ENCODE measurements around the gene ADGRL3.
"Not testable (repeated sequence)": the region's sequence is repeated elsewhere in the genome, so short reads cannot be mapped to it uniquely, and the experiment has no call there.

Gene ADGRL3

GRCh38 chr4:61350932-61351331 lies 150.8 kb downstream of the ADGRL3 start:
- peaks cover 6% of the 10 kb centered on the region for H3K4me1 ChIP-seq (ENCODE audit: insufficient read depth, low read length)
- no peak overlapping the region for H2AFZ ChIP-seq (ENCODE audit: low read depth, low read length)
- H3K9me3 ChIP-seq (ENCODE audit: low read length), result peaks cover 9% of the 10 kb centered on the region
- no peaks in the 10 kb centered on the region for H3K36me3 ChIP-seq (ENCODE audit: insufficient read depth, low read length)
- H3K27me3 ChIP-seq (ENCODE audit: insufficient read depth, low read length), result no peaks in the 10 kb centered on the region
- H3K4me3 ChIP-seq (ENCODE audit: low read length), result no peak overlapping the region

- Histone ChIP-seq H3K4me3 (ENCODE audit: low read length) (no peak overlapping the region), H3K27me3 (ENCODE audit: insufficient read depth, low read length) (no peaks in the 10 kb centered on the region), H3K9me3 (ENCODE audit: low read length) (peaks cover 3% of the 10 kb centered on the region), H3K36me3 (ENCODE audit: insufficient read depth, low read length) (no peaks in the 10 kb centered on the region), H3K4me1 (ENCODE audit: insufficient read depth, low read length) (peaks cover 6% of the 10 kb centered on the region), H2AFZ (ENCODE audit: low read depth, low read length) (no peak overlapping the region)
These were observed 156.6 kb downstream of the ADGRL3 start for GRCh38 chr4:61356696-61357095.

GRCh38 chr4:61359301-61359700 lies 159.2 kb downstream of the ADGRL3 start:
- H3K27me3 ChIP-seq (ENCODE audit: insufficient read depth, low read length), result no peaks in the 10 kb centered on the region
- H3K9me3 ChIP-seq (ENCODE audit: low read length), result no peaks in the 10 kb centered on the region
- H2AFZ ChIP-seq (ENCODE audit: low read depth, low read length), result no peak overlapping the region
- peaks cover 6% of the 10 kb centered on the region for H3K4me1 ChIP-seq (ENCODE audit: insufficient read depth, low read length)
- no peak overlapping the region for H3K4me3 ChIP-seq (ENCODE audit: low read length)
- no peaks in the 10 kb centered on the region for H3K36me3 ChIP-seq (ENCODE audit: insufficient read depth, low read length)

- not testable (repeated sequence) for H3K27me3 ChIP-seq (ENCODE audit: insufficient read depth, low read length); H3K4me3 ChIP-seq (ENCODE audit: low read length); H2AFZ ChIP-seq (ENCODE audit: low read depth, low read length); H3K36me3 ChIP-seq (ENCODE audit: insufficient read depth, low read length); H3K9me3 ChIP-seq (ENCODE audit: low read length)
- peaks cover 31% of the 10 kb centered on the region for H3K4me1 ChIP-seq (ENCODE audit: insufficient read depth, low read length)
These were observed 172.7 kb downstream of the ADGRL3 start for GRCh38 chr4:61372817-61373216.

GRCh38 chr4:61373901-61374440 lies 173.8 kb downstream of the ADGRL3 start:
- peaks cover 2% of the 10 kb centered on the region for H3K9me3 ChIP-seq (ENCODE audit: low read length)
- H3K36me3 ChIP-seq (ENCODE audit: insufficient read depth, low read length), result no peaks in the 10 kb centered on the region
- H3K4me1 ChIP-seq (ENCODE audit: insufficient read depth, low read length), result peaks cover 31% of the 10 kb centered on the region
- H3K4me3 ChIP-seq (ENCODE audit: low read length), result peak overlapping the region; percentile 15
- no peak overlapping the region for H2AFZ ChIP-seq (ENCODE audit: low read depth, low read length)
- no peaks in the 10 kb centered on the region for H3K27me3 ChIP-seq (ENCODE audit: insufficient read depth, low read length)

GRCh38 chr4:61374447-61374891 lies 174.3 kb downstream of the ADGRL3 start:
- H3K4me3 ChIP-seq (ENCODE audit: low read length), result peak overlapping the region; percentile 15
- H3K9me3 ChIP-seq (ENCODE audit: low read length), result peaks cover 2% of the 10 kb centered on the region
- H2AFZ ChIP-seq (ENCODE audit: low read depth, low read length), result no peak overlapping the region
- no peaks in the 10 kb centered on the region for H3K27me3 ChIP-seq (ENCODE audit: insufficient read depth, low read length)
- no peaks in the 10 kb centered on the region for H3K36me3 ChIP-seq (ENCODE audit: insufficient read depth, low read length)
- peaks cover 31% of the 10 kb centered on the region for H3K4me1 ChIP-seq (ENCODE audit: insufficient read depth, low read length)

GRCh38 chr4:61375301-61375700 lies 175.2 kb downstream of the ADGRL3 start:
- H3K4me1 ChIP-seq (ENCODE audit: insufficient read depth, low read length), result peaks cover 31% of the 10 kb centered on the region

GRCh38 chr4:61376301-61376700 lies 176.2 kb downstream of the ADGRL3 start:
- H3K27me3 ChIP-seq (ENCODE audit: insufficient read depth, low read length), result no peaks in the 10 kb centered on the region
- H3K9me3 ChIP-seq (ENCODE audit: low read length), result peaks cover 2% of the 10 kb centered on the region
- no peak overlapping the region for H3K4me3 ChIP-seq (ENCODE audit: low read length)
- peaks cover 34% of the 10 kb centered on the region for H3K4me1 ChIP-seq (ENCODE audit: insufficient read depth, low read length)
- no peaks in the 10 kb centered on the region for H3K36me3 ChIP-seq (ENCODE audit: insufficient read depth, low read length)
- H2AFZ ChIP-seq (ENCODE audit: low read depth, low read length), result no peak overlapping the region

More at GRCh38 chr4:61375301-61375700, 175.2 kb downstream of the ADGRL3 start:
- Histone ChIP-seq H3K36me3 (ENCODE audit: insufficient read depth, low read length) (no peaks in the 10 kb centered on the region), H3K9me3 (ENCODE audit: low read length) (peaks cover 2% of the 10 kb centered on the region), H3K27me3 (ENCODE audit: insufficient read depth, low read length) (no peaks in the 10 kb centered on the region), H2AFZ (ENCODE audit: low read depth, low read length) (no peak overlapping the region), H3K4me3 (ENCODE audit: low read length) (no peak overlapping the region)

- H3K27me3 ChIP-seq (ENCODE audit: insufficient read depth, low read length), result no peaks in the 10 kb centered on the region
- no peak overlapping the region for H3K4me3 ChIP-seq (ENCODE audit: low read length)
- H3K4me1 ChIP-seq (ENCODE audit: insufficient read depth, low read length), result peaks cover 23% of the 10 kb centered on the region
- H2AFZ ChIP-seq (ENCODE audit: low read depth, low read length), result no peak overlapping the region
- peaks cover 2% of the 10 kb centered on the region for H3K9me3 ChIP-seq (ENCODE audit: low read length)
- no peaks in the 10 kb centered on the region for H3K36me3 ChIP-seq (ENCODE audit: insufficient read depth, low read length)
These were observed 179.3 kb downstream of the ADGRL3 start for GRCh38 chr4:61379406-61379805.

GRCh38 chr4:61380865-61381264 lies 180.7 kb downstream of the ADGRL3 start:
- peaks cover 2% of the 10 kb centered on the region for H3K9me3 ChIP-seq (ENCODE audit: low read length)
- H3K36me3 ChIP-seq (ENCODE audit: insufficient read depth, low read length), result no peaks in the 10 kb centered on the region
- H3K4me1 ChIP-seq (ENCODE audit: insufficient read depth, low read length), result peaks cover 9% of the 10 kb centered on the region
- no peaks in the 10 kb centered on the region for H3K27me3 ChIP-seq (ENCODE audit: insufficient read depth, low read length)
- no peak overlapping the region for H3K4me3 ChIP-seq (ENCODE audit: low read length)
- H2AFZ ChIP-seq (ENCODE audit: low read depth, low read length), result no peak overlapping the region

- no peak overlapping the region for H3K4me3 ChIP-seq (ENCODE audit: low read length)
- no peaks in the 10 kb centered on the region for H3K9me3 ChIP-seq (ENCODE audit: low read length)
- no peaks in the 10 kb centered on the region for H3K27me3 ChIP-seq (ENCODE audit: insufficient read depth, low read length)
- peaks cover 5% of the 10 kb centered on the region for H3K4me1 ChIP-seq (ENCODE audit: insufficient read depth, low read length)
- H2AFZ ChIP-seq (ENCODE audit: low read depth, low read length), result no peak overlapping the region
- H3K36me3 ChIP-seq (ENCODE audit: insufficient read depth, low read length), result peaks cover 2% of the 10 kb centered on the region
These were observed 185.1 kb downstream of the ADGRL3 start for GRCh38 chr4:61385256-61385655.

- not testable (repeated sequence) for H3K4me3 ChIP-seq (ENCODE audit: low read length); H3K36me3 ChIP-seq (ENCODE audit: insufficient read depth, low read length); H3K27me3 ChIP-seq (ENCODE audit: insufficient read depth, low read length); H2AFZ ChIP-seq (ENCODE audit: low read depth, low read length); H3K4me1 ChIP-seq (ENCODE audit: insufficient read depth, low read length); H3K9me3 ChIP-seq (ENCODE audit: low read length)
These were observed 187.2 kb downstream of the ADGRL3 start for GRCh38 chr4:61387372-61387771.

- Histone ChIP-seq H3K4me1 (ENCODE audit: insufficient read depth, low read length) (peaks cover 3% of the 10 kb centered on the region), H3K36me3 (ENCODE audit: insufficient read depth, low read length) (peaks cover 2% of the 10 kb centered on the region), H3K9me3 (ENCODE audit: low read length) (peaks cover 2% of the 10 kb centered on the region), H3K27me3 (ENCODE audit: insufficient read depth, low read length) (no peaks in the 10 kb centered on the region), H2AFZ (ENCODE audit: low read depth, low read length) (no peak overlapping the region), H3K4me3 (ENCODE audit: low read length) (no peak overlapping the region)
These were observed 189.5 kb downstream of the ADGRL3 start for GRCh38 chr4:61389640-61390039.

- Histone ChIP-seq H3K4me3 (ENCODE audit: low read length) (no peak overlapping the region), H3K4me1 (ENCODE audit: insufficient read depth, low read length) (peaks cover 18% of the 10 kb centered on the region), H3K36me3 (ENCODE audit: insufficient read depth, low read length) (no peaks in the 10 kb centered on the region), H3K27me3 (ENCODE audit: insufficient read depth, low read length) (no peaks in the 10 kb centered on the region), H3K9me3 (ENCODE audit: low read length) (peaks cover 2% of the 10 kb centered on the region), H2AFZ (ENCODE audit: low read depth, low read length) (no peak overlapping the region)
These were observed 195.6 kb downstream of the ADGRL3 start for GRCh38 chr4:61395754-61396153.
